ENCODE measurements around the gene SLC7A6.
"Not testable (repeated sequence)": the region's sequence is repeated elsewhere in the genome, so short reads cannot be mapped to it uniquely, and the experiment has no call there.

Gene SLC7A6

GRCh38 chr16:68275611-68276191 lies 11.4 kb downstream of the SLC7A6 start:
- peak; percentile 94 for DNase-seq (ENCODE audit: low read depth, low spot score)
- no peak overlapping the region; the same call in 1 of the 2 replicates for H3K4me3 ChIP-seq (ENCODE audit: low read length)

GRCh38 chr16:68276223-68276622 lies 11.9 kb downstream of the SLC7A6 start:
- no peak overlapping the region for H3K4me3 ChIP-seq (ENCODE audit: low read length)
- no peak for DNase-seq (ENCODE audit: low read depth, low spot score)

- H3K4me3 ChIP-seq (ENCODE audit: low read length): no peak overlapping the region
- DNase-seq (ENCODE audit: low read depth, low spot score): no peak
Observed at GRCh38 chr16:68279726-68280558, 15.6 kb downstream of the SLC7A6 start.

- DNase-seq (ENCODE audit: low read depth, low spot score): peak; percentile 67
- no peak overlapping the region for H3K4me3 ChIP-seq (ENCODE audit: low read length)
Observed at GRCh38 chr16:68281368-68282063, 17.2 kb downstream of the SLC7A6 start.

- DNase-seq (ENCODE audit: low read depth, low spot score): no peak
- no peak overlapping the region for H3K4me3 ChIP-seq (ENCODE audit: low read length)
Observed at GRCh38 chr16:68282064-68282452, 17.7 kb downstream of the SLC7A6 start.

GRCh38 chr16:68283346-68283745 lies 19.0 kb downstream of the SLC7A6 start:
- no peak for DNase-seq (ENCODE audit: low read depth, low spot score)
- no peak overlapping the region for H3K4me3 ChIP-seq (ENCODE audit: low read length)

- no peak overlapping the region for H3K4me3 ChIP-seq (ENCODE audit: low read length)
- DNase-seq (ENCODE audit: low read depth, low spot score): no peak
Observed at GRCh38 chr16:68283801-68284598, 19.7 kb downstream of the SLC7A6 start.

GRCh38 chr16:68284847-68285246 lies 20.5 kb downstream of the SLC7A6 start:
- peak overlapping the region; percentile 49 for H3K4me3 ChIP-seq (ENCODE audit: low read length)
- no peak for DNase-seq (ENCODE audit: low read depth, low spot score)

GRCh38 chr16:68285683-68286082 lies 21.4 kb downstream of the SLC7A6 start:
- no peak for DNase-seq (ENCODE audit: low read depth, low spot score)
- peak overlapping the region; percentile 49 for H3K4me3 ChIP-seq (ENCODE audit: low read length)

- H3K4me3 ChIP-seq (ENCODE audit: low read length): peak overlapping the region; percentile 49
- DNase-seq (ENCODE audit: low read depth, low spot score): peak; percentile 87
Observed at GRCh38 chr16:68286153-68287074, 22.1 kb downstream of the SLC7A6 start.

GRCh38 chr16:68287276-68288251 lies 23.2 kb downstream of the SLC7A6 start:
- peak overlapping the region; percentile 13; the same call in 1 of the 2 replicates for H3K4me3 ChIP-seq (ENCODE audit: low read length)
- peak; percentile 85 for DNase-seq (ENCODE audit: low read depth, low spot score)

- no peak for DNase-seq (ENCODE audit: low read depth, low spot score)
- H3K4me3 ChIP-seq (ENCODE audit: low read length): no peak overlapping the region
Observed at GRCh38 chr16:68288252-68288650, 23.9 kb downstream of the SLC7A6 start.

- DNase-seq (ENCODE audit: low read depth, low spot score); H3K4me3 ChIP-seq (ENCODE audit: low read length): not testable (repeated sequence)
Observed at GRCh38 chr16:68288796-68289195, 24.5 kb downstream of the SLC7A6 start.

- DNase-seq (ENCODE audit: low read depth, low spot score): no peak
Observed at GRCh38 chr16:68289202-68289601, 24.9 kb downstream of the SLC7A6 start.

GRCh38 chr16:68289621-68290329 lies 25.4 kb downstream of the SLC7A6 start:
- DNase-seq (ENCODE audit: low read depth, low spot score): no peak
- no peak overlapping the region for H3K4me3 ChIP-seq (ENCODE audit: low read length)

More at GRCh38 chr16:68289202-68289601, 24.9 kb downstream of the SLC7A6 start:
- no peak overlapping the region for H3K4me3 ChIP-seq (ENCODE audit: low read length)

GRCh38 chr16:68290450-68290849 lies 26.1 kb downstream of the SLC7A6 start:
- DNase-seq (ENCODE audit: low read depth, low spot score): no peak
- H3K4me3 ChIP-seq (ENCODE audit: low read length): no peak overlapping the region

- no peak for DNase-seq (ENCODE audit: low read depth, low spot score)
- H3K4me3 ChIP-seq (ENCODE audit: low read length): no peak overlapping the region
Observed at GRCh38 chr16:68291227-68291626, 26.9 kb downstream of the SLC7A6 start.

Measured in Jurkat, Clone E6-1 (cell line).